SK-N-SH treated with all-trans-retinoic acid at 6 μM for 48 hours (cell line): ENCODE measurements around the gene DCBLD1.
"Not testable (repeated sequence)": the region's sequence is repeated elsewhere in the genome, so short reads cannot be mapped to it uniquely, and the experiment has no call there.

ENCODE experiments used
- ATAC-seq: fragments of 200-7000 bp; cut with Tn5 transposase; 3 replicates; pipeline ENCODE4 v1.9.1; 2020; ENCODE audit warnings: mild to moderate bottlenecking, moderate library complexity
- ARNTL ChIP-seq: fragments of 450-650 bp; formaldehyde crosslinking; IDR thresholded peaks from 2 replicates; pipeline ENCODE4 v1.5.0; 2020; ENCODE audit warnings: low read depth, mild to moderate bottlenecking, moderate library complexity, borderline replicate concordance
- BACH2 ChIP-seq: fragments of 250-450 bp; sonication (Bioruptor Pico); IDR thresholded peaks from 2 replicates; pipeline ENCODE4 v1.9.0; 2021; ENCODE audit warnings: mild to moderate bottlenecking, borderline replicate concordance
- CSDC2 ChIP-seq: fragments of 250-450 bp; sonication (Bioruptor Pico); IDR thresholded peaks from 2 replicates; pipeline ENCODE4 v1.5.0; 2020; ENCODE audit warnings: mild to moderate bottlenecking, moderate library complexity
- ESRRG ChIP-seq: fragments of 250-450 bp; sonication (Bioruptor Pico); IDR thresholded peaks from 2 replicates; pipeline ENCODE4 v1.6.1; 2021; ENCODE audit warnings: mild to moderate bottlenecking
- GLIS3 ChIP-seq: fragments of 250-450 bp; sonication (Bioruptor Pico); IDR thresholded peaks from 2 replicates; pipeline ENCODE4 v1.5.0; 2020; ENCODE audit warnings: mild to moderate bottlenecking, moderate library complexity
- ISL1 ChIP-seq: fragments of 250-450 bp; sonication (Bioruptor Pico); IDR thresholded peaks from 2 replicates; pipeline ENCODE4 v2.1.2; 2022; ENCODE audit warnings: mild to moderate bottlenecking, moderate library complexity
- OSR1 ChIP-seq: fragments of 250-450 bp; sonication (Bioruptor Pico); IDR thresholded peaks from 2 replicates; pipeline ENCODE4 v1.8.0; 2022; ENCODE audit warnings: moderate library complexity, mild to moderate bottlenecking, inconsistent platforms
- PPARA ChIP-seq: fragments of 250-450 bp; sonication (Bioruptor Pico); IDR thresholded peaks from 2 replicates; pipeline ENCODE4 v1.5.0; 2020; ENCODE audit warnings: mild to moderate bottlenecking, borderline replicate concordance
- RARB ChIP-seq: fragments of 250-450 bp; sonication (Bioruptor Pico); IDR thresholded peaks from 2 replicates; pipeline ENCODE4 v1.8.0; 2021; ENCODE audit warnings: mild to moderate bottlenecking, moderate library complexity
- SNAI2 ChIP-seq: fragments of 250-450 bp; sonication (Bioruptor Pico); IDR thresholded peaks from 2 replicates; pipeline ENCODE4 v1.5.0; 2020; ENCODE audit warnings: mild to moderate bottlenecking, moderate library complexity
- TCF4 ChIP-seq: fragments of 250-450 bp; sonication (Bioruptor Pico); IDR thresholded peaks from 2 replicates; pipeline ENCODE4 v1.8.0; 2021; ENCODE audit warnings: mild to moderate bottlenecking, moderate library complexity, borderline replicate concordance
- TOX ChIP-seq: fragments of 250-450 bp; sonication (Bioruptor Pico); IDR thresholded peaks from 2 replicates; pipeline ENCODE4 v1.8.0; 2021; ENCODE audit warnings: mild to moderate bottlenecking, moderate library complexity, borderline replicate concordance
- ZC3H10 ChIP-seq: fragments of 250-450 bp; sonication (Bioruptor Pico); IDR thresholded peaks from 2 replicates; pipeline ENCODE4 v1.5.1; 2021; ENCODE audit warnings: mild to moderate bottlenecking, moderate library complexity
- ZFP3 ChIP-seq: fragments of 250-450 bp; sonication (Bioruptor Pico); IDR thresholded peaks from 2 replicates; pipeline ENCODE4 v1.5.0; 2020; ENCODE audit warnings: mild to moderate bottlenecking, moderate library complexity
- ZFP30 ChIP-seq: fragments of 450-650 bp; formaldehyde crosslinking; IDR thresholded peaks from 2 replicates; pipeline ENCODE4 v1.5.0; 2022; ENCODE audit warnings: mild to moderate bottlenecking, moderate library complexity
- ZNF565 ChIP-seq: fragments of 450-650 bp; formaldehyde crosslinking; conservative IDR thresholded peaks from 2 replicates; pipeline ENCODE4 v1.5.0; 2020; ENCODE audit warnings: low read depth, mild to moderate bottlenecking, moderate library complexity
- ZNF70 ChIP-seq: fragments of 450-650 bp; formaldehyde crosslinking; IDR thresholded peaks from 2 replicates; pipeline ENCODE4 v1.5.0; 2020; ENCODE audit warnings: mild to moderate bottlenecking, moderate library complexity
- ZNF8 ChIP-seq: fragments of 450-650 bp; formaldehyde crosslinking; IDR thresholded peaks from 2 replicates; pipeline ENCODE4 v1.5.0; 2020; ENCODE audit warnings: mild to moderate bottlenecking, moderate library complexity
- TF ChIP-seq, protein P1 (sequence below): fragments of 250-450 bp; sonication (Bioruptor Pico); IDR thresholded peaks from 2 replicates; pipeline ENCODE4 v1.5.1; 2021; ENCODE audit warnings: mild to moderate bottlenecking, moderate library complexity
- TF ChIP-seq, protein P2 (sequence below): fragments of 250-450 bp; sonication (Bioruptor Pico); IDR thresholded peaks from 2 replicates; pipeline ENCODE4 v1.8.0; 2020; ENCODE audit warnings: mild to moderate bottlenecking, moderate library complexity, borderline replicate concordance
- TF ChIP-seq, protein P3 (sequence below): fragments of 250-450 bp; sonication (Bioruptor Pico); IDR thresholded peaks from 2 replicates; pipeline ENCODE4 v1.5.1; 2020; ENCODE audit warnings: low read depth, mild to moderate bottlenecking, moderate library complexity
- TF ChIP-seq, protein P4 (sequence below): fragments of 250-450 bp; sonication (Bioruptor Pico); IDR thresholded peaks from 2 replicates; pipeline ENCODE4 v1.5.0; 2020; ENCODE audit warnings: mild to moderate bottlenecking, moderate library complexity
- TF ChIP-seq, protein P5 (sequence below): fragments of 250-450 bp; sonication (Bioruptor Pico); IDR thresholded peaks from 2 replicates; pipeline ENCODE4 v1.8.0; 2021; ENCODE audit warnings: low read depth, mild to moderate bottlenecking, moderate library complexity, borderline replicate concordance

The DCBLD1 gene

DNA sequence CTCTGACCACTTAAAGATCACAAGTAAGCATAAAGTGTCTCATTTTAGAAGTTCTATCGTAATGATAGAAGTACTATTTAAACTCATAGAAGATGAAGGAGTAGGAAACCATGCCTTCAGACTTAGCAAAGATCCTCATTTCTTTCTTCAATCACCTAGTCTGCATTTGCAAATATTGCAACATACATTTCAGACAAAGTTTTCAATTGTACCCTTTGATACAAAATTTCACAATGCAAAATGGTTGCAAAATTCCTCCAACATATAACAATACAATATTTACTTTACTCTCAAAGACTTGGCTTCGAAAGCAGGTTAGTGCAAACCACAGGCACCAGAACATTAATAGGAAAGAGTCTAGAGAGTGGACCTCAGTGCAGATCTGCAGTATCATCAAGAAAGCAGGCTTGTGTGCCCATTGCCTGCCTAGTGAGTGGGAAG, 40.6 kb upstream of the DCBLD1 start:
- peak; percentile 57 for ATAC-seq

DNA sequence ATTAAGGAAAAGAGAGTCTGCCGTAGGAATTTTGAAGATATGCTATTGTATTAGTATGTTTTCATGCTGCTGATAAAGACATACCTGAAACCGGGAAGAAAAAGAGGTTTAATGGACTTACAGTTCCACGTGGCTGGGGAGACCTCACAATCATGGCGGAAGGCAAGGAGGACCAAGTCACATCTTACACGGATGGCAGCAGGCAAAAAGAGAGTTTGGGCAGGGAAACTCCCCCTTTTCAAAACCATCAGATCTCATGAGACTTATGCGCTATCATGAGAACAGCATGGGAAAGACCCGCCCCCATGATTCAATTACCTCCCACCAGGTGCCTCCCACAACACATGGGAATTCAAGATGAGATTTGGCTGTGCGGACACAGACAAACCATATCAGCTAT, 40.2 kb upstream of the DCBLD1 start:
- ATAC-seq: not testable (repeated sequence)

More for the DNA sequence above, 40.6 kb upstream of the DCBLD1 start:
- TF ChIP-seq ZNF70 (no peak), TOX (CRISPR knock-in tag) (no peak), ESRRG (no peak), ARNTL (CRISPR knock-in tag) (no peak), BACH2 (CRISPR knock-in tag) (no peak), ZC3H10 (CRISPR knock-in tag) (no peak), TCF4 (CRISPR knock-in tag) (no peak), ZFP3 (CRISPR knock-in tag) (no peak), OSR1 (CRISPR knock-in tag) (no peak), PPARA (CRISPR knock-in tag) (no peak), CSDC2 (CRISPR knock-in tag) (no peak), ISL1 (no peak), RARB (no peak), ZNF8 (no peak)
- TF ChIP-seq, protein P1, sequence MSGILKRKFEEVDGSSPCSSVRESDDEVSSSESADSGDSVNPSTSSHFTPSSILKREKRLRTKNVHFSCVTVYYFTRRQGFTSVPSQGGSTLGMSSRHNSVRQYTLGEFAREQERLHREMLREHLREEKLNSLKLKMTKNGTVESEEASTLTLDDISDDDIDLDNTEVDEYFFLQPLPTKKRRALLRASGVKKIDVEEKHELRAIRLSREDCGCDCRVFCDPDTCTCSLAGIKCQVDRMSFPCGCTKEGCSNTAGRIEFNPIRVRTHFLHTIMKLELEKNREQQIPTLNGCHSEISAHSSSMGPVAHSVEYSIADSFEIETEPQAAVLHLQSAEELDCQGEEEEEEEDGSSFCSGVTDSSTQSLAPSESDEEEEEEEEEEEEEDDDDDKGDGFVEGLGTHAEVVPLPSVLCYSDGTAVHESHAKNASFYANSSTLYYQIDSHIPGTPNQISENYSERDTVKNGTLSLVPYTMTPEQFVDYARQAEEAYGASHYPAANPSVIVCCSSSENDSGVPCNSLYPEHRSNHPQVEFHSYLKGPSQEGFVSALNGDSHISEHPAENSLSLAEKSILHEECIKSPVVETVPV (CRISPR knock-in tag): no peak
- TF ChIP-seq, protein P2, sequence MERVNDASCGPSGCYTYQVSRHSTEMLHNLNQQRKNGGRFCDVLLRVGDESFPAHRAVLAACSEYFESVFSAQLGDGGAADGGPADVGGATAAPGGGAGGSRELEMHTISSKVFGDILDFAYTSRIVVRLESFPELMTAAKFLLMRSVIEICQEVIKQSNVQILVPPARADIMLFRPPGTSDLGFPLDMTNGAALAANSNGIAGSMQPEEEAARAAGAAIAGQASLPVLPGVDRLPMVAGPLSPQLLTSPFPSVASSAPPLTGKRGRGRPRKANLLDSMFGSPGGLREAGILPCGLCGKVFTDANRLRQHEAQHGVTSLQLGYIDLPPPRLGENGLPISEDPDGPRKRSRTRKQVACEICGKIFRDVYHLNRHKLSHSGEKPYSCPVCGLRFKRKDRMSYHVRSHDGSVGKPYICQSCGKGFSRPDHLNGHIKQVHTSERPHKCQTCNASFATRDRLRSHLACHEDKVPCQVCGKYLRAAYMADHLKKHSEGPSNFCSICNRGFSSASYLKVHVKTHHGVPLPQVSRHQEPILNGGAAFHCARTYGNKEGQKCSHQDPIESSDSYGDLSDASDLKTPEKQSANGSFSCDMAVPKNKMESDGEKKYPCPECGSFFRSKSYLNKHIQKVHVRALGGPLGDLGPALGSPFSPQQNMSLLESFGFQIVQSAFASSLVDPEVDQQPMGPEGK: no peak
- TF ChIP-seq, protein P3, sequence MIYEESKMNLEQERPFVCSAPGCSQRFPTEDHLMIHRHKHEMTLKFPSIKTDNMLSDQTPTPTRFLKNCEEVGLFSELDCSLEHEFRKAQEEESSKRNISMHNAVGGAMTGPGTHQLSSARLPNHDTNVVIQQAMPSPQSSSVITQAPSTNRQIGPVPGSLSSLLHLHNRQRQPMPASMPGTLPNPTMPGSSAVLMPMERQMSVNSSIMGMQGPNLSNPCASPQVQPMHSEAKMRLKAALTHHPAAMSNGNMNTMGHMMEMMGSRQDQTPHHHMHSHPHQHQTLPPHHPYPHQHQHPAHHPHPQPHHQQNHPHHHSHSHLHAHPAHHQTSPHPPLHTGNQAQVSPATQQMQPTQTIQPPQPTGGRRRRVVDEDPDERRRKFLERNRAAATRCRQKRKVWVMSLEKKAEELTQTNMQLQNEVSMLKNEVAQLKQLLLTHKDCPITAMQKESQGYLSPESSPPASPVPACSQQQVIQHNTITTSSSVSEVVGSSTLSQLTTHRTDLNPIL (CRISPR knock-in tag): no peak
- TF ChIP-seq, protein P4, sequence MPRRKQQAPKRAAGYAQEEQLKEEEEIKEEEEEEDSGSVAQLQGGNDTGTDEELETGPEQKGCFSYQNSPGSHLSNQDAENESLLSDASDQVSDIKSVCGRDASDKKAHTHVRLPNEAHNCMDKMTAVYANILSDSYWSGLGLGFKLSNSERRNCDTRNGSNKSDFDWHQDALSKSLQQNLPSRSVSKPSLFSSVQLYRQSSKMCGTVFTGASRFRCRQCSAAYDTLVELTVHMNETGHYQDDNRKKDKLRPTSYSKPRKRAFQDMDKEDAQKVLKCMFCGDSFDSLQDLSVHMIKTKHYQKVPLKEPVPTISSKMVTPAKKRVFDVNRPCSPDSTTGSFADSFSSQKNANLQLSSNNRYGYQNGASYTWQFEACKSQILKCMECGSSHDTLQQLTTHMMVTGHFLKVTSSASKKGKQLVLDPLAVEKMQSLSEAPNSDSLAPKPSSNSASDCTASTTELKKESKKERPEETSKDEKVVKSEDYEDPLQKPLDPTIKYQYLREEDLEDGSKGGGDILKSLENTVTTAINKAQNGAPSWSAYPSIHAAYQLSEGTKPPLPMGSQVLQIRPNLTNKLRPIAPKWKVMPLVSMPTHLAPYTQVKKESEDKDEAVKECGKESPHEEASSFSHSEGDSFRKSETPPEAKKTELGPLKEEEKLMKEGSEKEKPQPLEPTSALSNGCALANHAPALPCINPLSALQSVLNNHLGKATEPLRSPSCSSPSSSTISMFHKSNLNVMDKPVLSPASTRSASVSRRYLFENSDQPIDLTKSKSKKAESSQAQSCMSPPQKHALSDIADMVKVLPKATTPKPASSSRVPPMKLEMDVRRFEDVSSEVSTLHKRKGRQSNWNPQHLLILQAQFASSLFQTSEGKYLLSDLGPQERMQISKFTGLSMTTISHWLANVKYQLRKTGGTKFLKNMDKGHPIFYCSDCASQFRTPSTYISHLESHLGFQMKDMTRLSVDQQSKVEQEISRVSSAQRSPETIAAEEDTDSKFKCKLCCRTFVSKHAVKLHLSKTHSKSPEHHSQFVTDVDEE (CRISPR knock-in tag): no peak
- TF ChIP-seq, protein P5, sequence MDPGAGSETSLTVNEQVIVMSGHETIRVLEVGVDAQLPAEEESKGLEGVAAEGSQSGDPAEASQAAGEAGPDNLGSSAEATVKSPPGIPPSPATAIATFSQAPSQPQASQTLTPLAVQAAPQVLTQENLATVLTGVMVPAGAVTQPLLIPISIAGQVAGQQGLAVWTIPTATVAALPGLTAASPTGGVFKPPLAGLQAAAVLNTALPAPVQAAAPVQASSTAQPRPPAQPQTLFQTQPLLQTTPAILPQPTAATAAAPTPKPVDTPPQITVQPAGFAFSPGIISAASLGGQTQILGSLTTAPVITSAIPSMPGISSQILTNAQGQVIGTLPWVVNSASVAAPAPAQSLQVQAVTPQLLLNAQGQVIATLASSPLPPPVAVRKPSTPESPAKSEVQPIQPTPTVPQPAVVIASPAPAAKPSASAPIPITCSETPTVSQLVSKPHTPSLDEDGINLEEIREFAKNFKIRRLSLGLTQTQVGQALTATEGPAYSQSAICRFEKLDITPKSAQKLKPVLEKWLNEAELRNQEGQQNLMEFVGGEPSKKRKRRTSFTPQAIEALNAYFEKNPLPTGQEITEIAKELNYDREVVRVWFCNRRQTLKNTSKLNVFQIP (CRISPR knock-in tag): no peak

DNA sequence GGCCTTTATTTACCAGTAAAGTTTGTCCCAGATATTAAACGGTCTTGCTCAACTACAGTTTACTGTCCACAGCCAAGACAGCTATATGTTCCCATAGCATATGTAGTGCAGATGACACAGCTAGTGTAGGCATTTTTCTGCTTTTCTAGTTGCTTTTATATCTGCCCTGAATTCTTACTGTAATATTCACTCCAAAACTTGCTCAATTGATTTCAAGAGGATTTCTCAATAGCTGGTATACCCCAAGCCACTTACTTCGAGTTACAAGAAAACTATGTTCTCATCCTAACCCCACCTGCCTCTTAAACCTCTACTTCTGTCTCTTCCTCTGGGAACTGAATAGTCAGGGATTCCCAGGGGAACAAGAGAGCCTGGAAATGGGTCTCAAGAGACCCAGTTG, 37.9 kb upstream of the DCBLD1 start:
- TF ChIP-seq ISL1 (no peak), SNAI2 (CRISPR knock-in tag) (no peak), ZFP3 (CRISPR knock-in tag) (no peak), ARNTL (CRISPR knock-in tag) (no peak), BACH2 (CRISPR knock-in tag) (no peak), ZNF70 (no peak), TCF4 (CRISPR knock-in tag) (no peak), GLIS3 (CRISPR knock-in tag) (no peak), ZNF565 (no peak), ZC3H10 (CRISPR knock-in tag) (no peak), ESRRG (no peak), ZFP30 (CRISPR knock-in tag) (no peak), OSR1 (CRISPR knock-in tag) (no peak)
- TF ChIP-seq, protein P3 (CRISPR knock-in tag): no peak
- TF ChIP-seq, protein P5 (CRISPR knock-in tag): no peak
- ATAC-seq: no peak
